K562 (cell line): ENCODE data around the gene TARP.
A peak's percentile ranks its signal among the peaks of the same experiment; 100 is the strongest.

Experiments
- ATAC-seq: fragments of 200-7000 bp; cut with Tn5 transposase; 3 replicates; pipeline ENCODE4 v1.9.1; 2020; ENCODE audit warnings: moderate library complexity
- BruUV-seq: library from RNA; stranded (reverse); fragments of 400-500 nt; replicated peaks from 2 replicates; lab custom pipeline; 2021; lab: Mats Ljungman, UMichigan
- CTCF ChIA-PET: fragments of 300-600 bp; formaldehyde crosslinking; extraction: SDS; loops from one replicate; lab custom pipeline; 2021; ENCODE audit warnings: low intra/inter-chr PET ratio; lab: Yijun Ruan, JAX
- POLR2A ChIA-PET: fragments of 300-600, 350-650 bp; sonication (Branson Sonifier 250); formaldehyde crosslinking; extraction: SDS; loops from one replicate; lab custom pipeline; 2021; ENCODE audit warnings: antibody characterized with exemption, inconsistent platforms; lab: Yijun Ruan, JAX
- DNase-seq, 4 experiments: peaks; one replicate each; pipeline versions ENCODE4 v3.0.0 to v3.0.0-alpha.2; 2011 to 2018; ENCODE audit warnings: low spot score in 3 of 4, mixed read lengths in 3 of 4; ENCODE audit errors: extremely low read depth in 1 of 4
- FAIRE-seq: peaks from 2 replicates; lab custom pipeline; 2011; peaks lifted over from hg19 to GRCh38; lab: Jason Lieb, UNC
- H2AFZ ChIP-seq: 2 replicates; pipeline ENCODE4 v1.6.0; 2011; ENCODE audit warnings: low read depth, low read length, control low read depth, inconsistent platforms
- H3K27ac ChIP-seq: fragments of 200-600 bp; 3 replicates; pipeline ENCODE4 v1.8.0; 2011; ENCODE audit warnings: low read depth, mild to moderate bottlenecking, control low read depth, inconsistent platforms, low read length, moderate library complexity, mixed read lengths; ENCODE audit errors: extremely low read depth
- H3K27me3 ChIP-seq, 2 experiments: fragments of 300-600 bp in 1 of 2; 2 replicates in 1 of 2; 3 replicates in 1 of 2; pipeline versions ENCODE4 v1.6.0 to v1.8.0; 2011; ENCODE audit warnings: inconsistent platforms in 2 of 2, low read length in 2 of 2, mild to moderate bottlenecking in 1 of 2, mixed read lengths in 1 of 2, moderate library complexity in 1 of 2; ENCODE audit not compliant: control insufficient read depth in 2 of 2, insufficient read depth in 2 of 2
- H3K36me3 ChIP-seq: fragments of 300-600 bp; 3 replicates; pipeline ENCODE4 v1.8.0; 2011; ENCODE audit warnings: mild to moderate bottlenecking, low read length, inconsistent platforms; ENCODE audit not compliant: control insufficient read depth, insufficient read depth
- H3K4me1 ChIP-seq, 2 experiments: fragments of 200-600 bp in 1 of 2; replicated peaks in 1 of 2; 2 replicates in 1 of 2; 3 replicates in 1 of 2; pipeline versions ENCODE4 v1.5.1 to v1.8.0; 2011; ENCODE audit warnings: inconsistent platforms in 2 of 2, low read length in 2 of 2, mild to moderate bottlenecking in 1 of 2, mixed read lengths in 1 of 2, moderate library complexity in 1 of 2; ENCODE audit not compliant: control insufficient read depth in 2 of 2, insufficient read depth in 2 of 2
- H3K4me2 ChIP-seq: 2 replicates; pipeline ENCODE4 v1.6.1; 2011; ENCODE audit warnings: low read length, control low read depth, inconsistent platforms, mixed read lengths; ENCODE audit not compliant: insufficient read depth
- H3K4me3 ChIP-seq: fragments of 200-600 bp; sonication (generic), shearing (Covaris generic); 2 replicates; pipeline ENCODE4 v1.5.1; 2016; ENCODE audit warnings: control low read depth, inconsistent platforms
- H3K79me2 ChIP-seq: fragments of 200-600 bp; 3 replicates; pipeline ENCODE4 v1.8.0; 2011; ENCODE audit warnings: low read length, inconsistent platforms; ENCODE audit not compliant: control insufficient read depth, insufficient read depth
- H3K9ac ChIP-seq, 2 experiments: 2 replicates each; pipeline versions ENCODE4 v1.6.0 to v1.6.1; 2011; ENCODE audit warnings: low read depth in 2 of 2, low read length in 2 of 2, control low read depth in 1 of 2, inconsistent platforms in 1 of 2, mild to moderate bottlenecking in 1 of 2, mixed read lengths in 1 of 2; ENCODE audit not compliant: insufficient read depth in 1 of 2
- H3K9me1 ChIP-seq: one replicate; pipeline ENCODE4 v1.6.0; 2011; ENCODE audit warnings: inconsistent platforms, mild to moderate bottlenecking, low read length, moderate library complexity; ENCODE audit not compliant: control insufficient read depth, insufficient read depth
- H3K9me3 ChIP-seq: replicated peaks from 2 replicates; pipeline ENCODE4 v1.5.1; 2011; ENCODE audit warnings: low read depth, low read length, inconsistent platforms; ENCODE audit not compliant: control insufficient read depth, insufficient read depth
- H4K20me1 ChIP-seq: replicated peaks from 2 replicates; pipeline ENCODE4 v1.6.1; 2011; ENCODE audit warnings: low read length, inconsistent platforms, mixed read lengths; ENCODE audit not compliant: control insufficient read depth, insufficient read depth
- CEBPB ChIP-seq: fragments of 450-650 bp; IDR thresholded peaks from 2 replicates; pipeline ENCODE4 v1.6.1; 2016; ENCODE audit warnings: missing genetic modification characterization, missing compliant biosample characterization
- FOXJ2 ChIP-seq: fragments of 200-800 bp; sonication (Bioruptor generic); IDR thresholded peaks from 2 replicates; pipeline ENCODE4 v1.6.1; 2016; ENCODE audit warnings: missing genetic modification characterization, missing compliant biosample characterization
- HOXB6 ChIP-seq: fragments of 250-450 bp; sonication (Bioruptor Pico); IDR thresholded peaks from 2 replicates; pipeline ENCODE4 v1.5.1; 2022; ENCODE audit warnings: mild to moderate bottlenecking, borderline replicate concordance
- MCM7 ChIP-seq, 2 experiments: fragments of 450-650 bp; IDR thresholded peaks; 2 replicates each; pipeline ENCODE4 v1.6.1; 2016 to 2018
- POLR3G ChIP-seq: IDR thresholded peaks from 2 replicates; pipeline ENCODE4 v1.6.1; 2011; ENCODE audit not compliant: insufficient read length, insufficient replicate concordance; ENCODE audit errors: extremely low read depth
- TCF3 ChIP-seq: sonication (generic); formaldehyde crosslinking; IDR thresholded peaks from 2 replicates; pipeline ENCODE4 v1.4.0; 2020; ENCODE audit warnings: mild to moderate bottlenecking, missing genetic modification reagents
- ZNF75A ChIP-seq: fragments of 450-650 bp; formaldehyde crosslinking; IDR thresholded peaks from 2 replicates; pipeline ENCODE4 v1.4.0; 2020; ENCODE audit warnings: mild to moderate bottlenecking
- WGBS: fragments of 100-300 bp; shearing (Covaris generic); methylation state at CpG from one replicate; pipeline ENCODE4 v1.1.6; 2016; ENCODE audit warnings: low coverage, mixed read lengths; ENCODE audit not compliant: insufficient coverage; ENCODE audit errors: missing lambda C conversion rate; 5-methylcytosine and 5-hydroxymethylcytosine counted together
- in situ Hi-C: fragments of 300-500 bp; cut with MboI; formaldehyde crosslinking; loops from 4 replicates; pipeline ENCODE4 v1.15.0; 2018; ENCODE audit warnings: inconsistent platforms, mixed read lengths
- intact Hi-C: fragments of 100-400 bp; cut with micrococcal nuclease; formaldehyde crosslinking; loops from 2 replicates; pipeline ENCODE4 v1.14.2; 2022
- TF ChIP-seq, protein P1 (sequence below): sonication (generic); formaldehyde crosslinking; IDR thresholded peaks from 2 replicates; pipeline ENCODE4 v1.8.0; 2022; ENCODE audit warnings: missing genetic modification reagents, mild to moderate bottlenecking, borderline replicate concordance
- TF ChIP-seq, protein P2 (sequence below): fragments of 150-350 bp; conservative IDR thresholded peaks from 2 replicates; pipeline ENCODE4 v1.6.1; 2014; ENCODE audit warnings: low read length
- TF ChIP-seq, protein P3 (sequence below): fragments of 250-450 bp; sonication (Bioruptor Pico); IDR thresholded peaks from 2 replicates; pipeline ENCODE4 v1.5.0; 2021

Gene TARP

DNA sequence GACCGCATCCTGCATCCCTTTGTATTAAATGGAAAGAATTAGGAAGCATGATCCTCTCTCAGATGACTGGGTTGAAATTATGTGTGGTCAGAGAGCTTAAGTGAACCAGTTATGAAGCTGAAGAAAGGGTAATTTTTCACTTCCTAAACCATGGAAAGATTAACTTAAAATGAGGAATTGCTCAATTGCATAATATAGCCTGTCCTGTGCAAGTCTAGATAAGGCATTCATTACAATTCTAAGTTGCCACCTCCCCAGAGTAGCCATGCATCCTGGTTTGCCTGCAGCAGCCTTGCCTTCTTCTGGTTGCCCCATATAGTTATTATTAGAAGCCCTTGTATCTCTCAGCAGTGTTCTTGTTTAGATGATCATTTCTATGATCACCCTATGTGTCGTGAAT is 50.1 kb downstream of the TARP start:
- DNase-seq (no peak), FAIRE-seq (no peak), ATAC-seq (no peak)
- TF ChIP-seq, protein P1, sequence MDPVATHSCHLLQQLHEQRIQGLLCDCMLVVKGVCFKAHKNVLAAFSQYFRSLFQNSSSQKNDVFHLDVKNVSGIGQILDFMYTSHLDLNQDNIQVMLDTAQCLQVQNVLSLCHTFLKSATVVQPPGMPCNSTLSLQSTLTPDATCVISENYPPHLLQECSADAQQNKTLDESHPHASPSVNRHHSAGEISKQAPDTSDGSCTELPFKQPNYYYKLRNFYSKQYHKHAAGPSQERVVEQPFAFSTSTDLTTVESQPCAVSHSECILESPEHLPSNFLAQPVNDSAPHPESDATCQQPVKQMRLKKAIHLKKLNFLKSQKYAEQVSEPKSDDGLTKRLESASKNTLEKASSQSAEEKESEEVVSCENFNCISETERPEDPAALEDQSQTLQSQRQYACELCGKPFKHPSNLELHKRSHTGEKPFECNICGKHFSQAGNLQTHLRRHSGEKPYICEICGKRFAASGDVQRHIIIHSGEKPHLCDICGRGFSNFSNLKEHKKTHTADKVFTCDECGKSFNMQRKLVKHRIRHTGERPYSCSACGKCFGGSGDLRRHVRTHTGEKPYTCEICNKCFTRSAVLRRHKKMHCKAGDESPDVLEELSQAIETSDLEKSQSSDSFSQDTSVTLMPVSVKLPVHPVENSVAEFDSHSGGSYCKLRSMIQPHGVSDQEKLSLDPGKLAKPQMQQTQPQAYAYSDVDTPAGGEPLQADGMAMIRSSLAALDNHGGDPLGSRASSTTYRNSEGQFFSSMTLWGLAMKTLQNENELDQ = no peak
- peak; percentile 20; the same call in 1 of the 2 replicates for TF ChIP-seq TCF3
- TF ChIP-seq, protein P2, sequence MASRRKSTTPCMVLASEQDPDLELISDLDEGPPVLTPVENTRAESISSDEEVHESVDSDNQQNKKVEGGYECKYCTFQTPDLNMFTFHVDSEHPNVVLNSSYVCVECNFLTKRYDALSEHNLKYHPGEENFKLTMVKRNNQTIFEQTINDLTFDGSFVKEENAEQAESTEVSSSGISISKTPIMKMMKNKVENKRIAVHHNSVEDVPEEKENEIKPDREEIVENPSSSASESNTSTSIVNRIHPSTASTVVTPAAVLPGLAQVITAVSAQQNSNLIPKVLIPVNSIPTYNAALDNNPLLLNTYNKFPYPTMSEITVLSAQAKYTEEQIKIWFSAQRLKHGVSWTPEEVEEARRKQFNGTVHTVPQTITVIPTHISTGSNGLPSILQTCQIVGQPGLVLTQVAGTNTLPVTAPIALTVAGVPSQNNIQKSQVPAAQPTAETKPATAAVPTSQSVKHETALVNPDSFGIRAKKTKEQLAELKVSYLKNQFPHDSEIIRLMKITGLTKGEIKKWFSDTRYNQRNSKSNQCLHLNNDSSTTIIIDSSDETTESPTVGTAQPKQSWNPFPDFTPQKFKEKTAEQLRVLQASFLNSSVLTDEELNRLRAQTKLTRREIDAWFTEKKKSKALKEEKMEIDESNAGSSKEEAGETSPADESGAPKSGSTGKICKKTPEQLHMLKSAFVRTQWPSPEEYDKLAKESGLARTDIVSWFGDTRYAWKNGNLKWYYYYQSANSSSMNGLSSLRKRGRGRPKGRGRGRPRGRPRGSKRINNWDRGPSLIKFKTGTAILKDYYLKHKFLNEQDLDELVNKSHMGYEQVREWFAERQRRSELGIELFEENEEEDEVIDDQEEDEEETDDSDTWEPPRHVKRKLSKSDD = no peak
- no peak for TF ChIP-seq POLR3G
- no peak for TF ChIP-seq ZNF75A (CRISPR knock-in tag)
- no peak for TF ChIP-seq FOXJ2
- TF ChIP-seq, protein P3, sequence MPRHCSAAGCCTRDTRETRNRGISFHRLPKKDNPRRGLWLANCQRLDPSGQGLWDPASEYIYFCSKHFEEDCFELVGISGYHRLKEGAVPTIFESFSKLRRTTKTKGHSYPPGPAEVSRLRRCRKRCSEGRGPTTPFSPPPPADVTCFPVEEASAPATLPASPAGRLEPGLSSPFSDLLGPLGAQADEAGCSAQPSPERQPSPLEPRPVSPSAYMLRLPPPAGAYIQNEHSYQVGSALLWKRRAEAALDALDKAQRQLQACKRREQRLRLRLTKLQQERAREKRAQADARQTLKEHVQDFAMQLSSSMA = no peak
- TF ChIP-seq MCM7 (IDR thresholded peaks at IDR 0.05) = no peak
- no peak for TF ChIP-seq HOXB6 (CRISPR knock-in tag)
- TF ChIP-seq CEBPB (tag) = peak; percentile 65
- Histone ChIP-seq H3K27ac (no peak overlapping the region), H3K4me2 (no peak overlapping the region), H2AFZ (no peak overlapping the region), H3K9me1 (no peaks in the 10 kb centered on the region), H3K4me3 (no peak overlapping the region), H3K9me3 (no peaks in the 10 kb centered on the region), H3K4me1 (no peaks in the 10 kb centered on the region), H3K27me3 (no peaks in the 10 kb centered on the region), H3K9ac (no peak overlapping the region), H4K20me1 (no peaks in the 10 kb centered on the region), H3K36me3 (peaks cover 34% of the 10 kb centered on the region; the same call in 2 of the 3 replicates), H3K79me2 (no peaks in the 10 kb centered on the region)
- ChIA-PET POLR2A (no interaction called here), CTCF (interaction anchor here (3.4 to 3.8 kb wide), 2 partner anchors 116 to 322 kb away, joined by 31 to 63 read pairs; no protein-coding TSS in a partner anchor)
- no TSS peak for BruUV-seq
- in situ Hi-C loops (loop anchor here (5.0 kb wide), 3 partner anchors 114 to 321 kb away; no protein-coding TSS in a partner anchor), intact Hi-C loops (loop anchor here (2.0 kb wide), 2 partner anchors 95 to 323 kb away; no protein-coding TSS in a partner anchor)
- WGBS = 70% methylated on average over 2 of the region's 2 CpGs
